Measurements from ENCODE around the gene TPX2.

Gene TPX2

GRCh38 chr20:31713312-31714273 lies 25.5 kb upstream of the TPX2 start:
- H3K27me3 Mint-ChIP-seq = no peaks in the 10 kb centered on the region
- H3K27ac Mint-ChIP-seq = peak overlapping the region; percentile 88
- H3K4me3 Mint-ChIP-seq = peak overlapping the region; percentile 55
- ATAC-seq = no peak
- no peaks in the 10 kb centered on the region for H3K9me3 Mint-ChIP-seq
- H3K36me3 Mint-ChIP-seq = peaks cover 78% of the 10 kb centered on the region
- H3K4me1 Mint-ChIP-seq = peaks cover 90% of the 10 kb centered on the region

DNA sequence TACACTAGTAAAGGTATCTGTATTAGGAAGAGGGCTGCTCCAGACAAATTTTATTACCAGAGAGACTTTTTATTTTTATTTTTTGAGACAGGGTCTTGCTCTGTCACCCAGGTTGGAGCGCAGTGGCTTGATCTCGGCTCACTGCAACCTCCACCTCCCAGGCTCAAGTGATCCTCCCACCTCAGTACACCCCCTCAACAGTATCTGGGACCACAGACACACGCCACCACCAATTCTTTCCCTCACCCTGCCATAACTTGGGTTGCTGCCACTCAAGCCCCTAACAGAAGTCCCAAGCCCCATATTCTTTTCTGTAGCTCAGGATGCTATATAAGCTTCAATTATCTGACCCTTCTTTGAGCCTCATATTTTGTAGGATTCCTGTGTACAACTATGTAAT lies 23.3 kb upstream of the TPX2 start:
- peak overlapping the region; percentile 88 for H3K27ac Mint-ChIP-seq
- H3K4me1 Mint-ChIP-seq = peaks cover 93% of the 10 kb centered on the region
- H3K4me3 Mint-ChIP-seq = peak overlapping the region; percentile 99
- H3K36me3 Mint-ChIP-seq = peaks cover 86% of the 10 kb centered on the region
- H3K9me3 Mint-ChIP-seq = no peaks in the 10 kb centered on the region
- no peaks in the 10 kb centered on the region for H3K27me3 Mint-ChIP-seq
- ATAC-seq = no peak

DNA sequence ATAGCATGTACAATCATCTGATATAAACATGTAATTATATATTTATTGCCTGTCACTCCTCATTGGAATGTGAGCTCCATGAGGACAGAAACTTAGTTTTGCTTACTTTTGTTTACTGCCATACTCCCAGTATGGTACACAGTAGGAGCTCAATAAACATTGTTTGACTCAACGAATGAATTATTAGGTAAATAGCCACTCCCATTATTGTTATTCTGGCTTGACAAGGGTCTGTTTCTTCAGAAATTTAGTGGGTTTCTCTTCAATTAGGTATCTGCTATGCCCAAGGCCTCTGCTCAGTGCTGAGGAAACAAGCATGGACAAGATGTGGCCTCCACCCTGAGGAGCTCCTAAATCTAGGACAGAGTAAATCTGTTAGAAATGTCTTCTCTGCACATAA lies 22.7 kb upstream of the TPX2 start:
- Mint-ChIP-seq H3K27me3 (no peaks in the 10 kb centered on the region), H3K36me3 (peaks cover 86% of the 10 kb centered on the region), H3K9me3 (no peaks in the 10 kb centered on the region), H3K4me1 (peaks cover 93% of the 10 kb centered on the region), H3K27ac (peak overlapping the region; percentile 88), H3K4me3 (peak overlapping the region; percentile 99)
- no peak for ATAC-seq

DNA sequence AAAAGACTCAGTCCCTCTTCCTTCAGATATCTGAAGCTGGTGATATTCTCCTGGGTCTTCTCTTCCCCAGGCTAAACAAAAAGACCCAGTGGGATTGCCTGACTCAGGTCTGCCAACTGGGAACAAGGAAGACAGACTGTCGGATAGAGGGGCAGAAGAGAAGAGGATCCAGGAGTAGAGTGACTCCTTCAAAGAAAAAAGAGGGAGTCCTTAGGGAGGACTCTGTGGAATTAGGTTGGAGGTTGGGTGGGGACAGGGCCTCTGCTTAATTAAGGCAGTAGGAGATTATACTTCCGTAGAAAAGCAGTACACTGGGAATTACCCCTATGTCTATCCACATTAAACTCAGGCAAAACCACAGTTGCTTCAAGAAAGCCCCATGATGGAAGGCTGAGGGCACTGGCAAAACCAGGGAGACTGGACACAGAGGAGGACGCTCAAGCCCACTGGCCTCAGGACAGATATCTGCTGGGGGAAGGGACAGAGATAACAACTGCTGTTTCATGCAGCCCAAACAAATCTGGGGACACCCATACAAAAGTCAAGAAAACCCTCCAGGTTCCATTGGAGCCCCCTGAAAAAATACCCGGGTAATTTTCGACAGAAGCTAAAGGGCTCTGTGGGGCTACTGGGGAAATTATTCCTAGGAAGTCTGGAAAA lies 22.1 kb upstream of the TPX2 start:
- Mint-ChIP-seq H3K4me1 (peaks cover 93% of the 10 kb centered on the region), H3K27me3 (no peaks in the 10 kb centered on the region), H3K4me3 (peak overlapping the region; percentile 99), H3K9me3 (no peaks in the 10 kb centered on the region), H3K36me3 (peaks cover 90% of the 10 kb centered on the region), H3K27ac (peak overlapping the region; percentile 88)
- ATAC-seq = peak; percentile 62

GRCh38 chr20:31717478-31718201 lies 21.4 kb upstream of the TPX2 start:
- Mint-ChIP-seq H3K36me3 (peaks cover 89% of the 10 kb centered on the region), H3K27ac (peak overlapping the region; percentile 88), H3K9me3 (no peaks in the 10 kb centered on the region), H3K27me3 (no peaks in the 10 kb centered on the region), H3K4me3 (peak overlapping the region; percentile 99), H3K4me1 (peaks cover 89% of the 10 kb centered on the region)
- ATAC-seq = peak; percentile 90

- Mint-ChIP-seq H3K27me3 (no peaks in the 10 kb centered on the region), H3K9me3 (no peaks in the 10 kb centered on the region), H3K4me3 (peak overlapping the region; percentile 99), H3K27ac (peak overlapping the region; percentile 99), H3K4me1 (peaks cover 74% of the 10 kb centered on the region), H3K36me3 (peaks cover 75% of the 10 kb centered on the region)
- no peak for ATAC-seq
These were observed 20.0 kb upstream of the TPX2 start for GRCh38 chr20:31718952-31719643.

- Mint-ChIP-seq H3K27ac (peak overlapping the region; percentile 99), H3K27me3 (no peaks in the 10 kb centered on the region), H3K4me3 (peak overlapping the region; percentile 99), H3K36me3 (peaks cover 68% of the 10 kb centered on the region), H3K4me1 (peaks cover 66% of the 10 kb centered on the region), H3K9me3 (no peaks in the 10 kb centered on the region)
- ATAC-seq = no peak
These were observed 19.2 kb upstream of the TPX2 start for GRCh38 chr20:31719644-31720485.

- Mint-ChIP-seq H3K36me3 (peaks cover 59% of the 10 kb centered on the region), H3K27ac (peak overlapping the region; percentile 99), H3K4me3 (peak overlapping the region; percentile 99), H3K4me1 (peaks cover 58% of the 10 kb centered on the region), H3K27me3 (no peaks in the 10 kb centered on the region), H3K9me3 (no peaks in the 10 kb centered on the region)
- no peak for ATAC-seq
These were observed 18.3 kb upstream of the TPX2 start for GRCh38 chr20:31720486-31721407.

DNA sequence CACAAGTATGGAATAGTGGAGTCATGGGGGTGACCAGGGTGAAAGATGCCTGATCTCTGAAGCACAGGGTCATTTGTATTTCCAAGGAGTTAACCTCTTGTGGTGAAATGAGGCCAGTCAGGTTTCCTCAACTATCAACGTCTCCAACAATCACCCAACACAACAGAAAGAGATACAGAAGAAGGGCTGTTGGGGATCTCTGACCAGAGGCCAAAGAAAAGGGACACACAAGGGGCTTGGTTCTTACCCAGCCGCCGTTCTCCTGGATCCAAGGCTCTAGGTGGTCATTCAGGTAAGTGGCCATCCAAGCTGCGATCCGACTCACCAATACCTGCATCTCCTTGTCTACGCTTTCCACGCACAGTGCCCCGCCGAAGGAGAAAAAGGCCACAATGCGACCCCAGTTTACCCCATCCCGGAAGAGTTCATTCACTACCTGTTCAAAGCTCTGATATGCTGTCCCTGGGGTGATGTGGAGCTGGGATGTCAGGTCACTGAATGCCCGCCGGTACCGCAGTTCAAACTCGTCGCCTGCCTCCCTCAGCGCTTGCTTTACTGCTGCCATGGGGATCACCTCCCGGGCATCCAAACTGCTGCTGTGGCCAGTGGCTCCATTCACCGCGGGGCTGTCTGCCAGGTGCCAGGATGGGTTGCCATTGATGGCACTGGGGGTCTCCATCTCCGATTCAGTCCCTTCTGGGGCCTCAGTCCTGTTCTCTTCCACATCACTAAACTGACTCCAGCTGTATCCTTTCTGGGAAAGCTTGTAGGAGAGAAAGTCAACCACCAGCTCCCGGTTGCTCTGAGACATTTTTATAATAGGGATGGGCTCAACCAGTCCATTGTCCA lies 17.5 kb upstream of the TPX2 start:
- peaks cover 50% of the 10 kb centered on the region for H3K36me3 Mint-ChIP-seq
- peak overlapping the region; percentile 99 for H3K27ac Mint-ChIP-seq
- peaks cover 49% of the 10 kb centered on the region for H3K4me1 Mint-ChIP-seq
- ATAC-seq = no peak
- no peaks in the 10 kb centered on the region for H3K27me3 Mint-ChIP-seq
- peak overlapping the region; percentile 99 for H3K4me3 Mint-ChIP-seq
- no peaks in the 10 kb centered on the region for H3K9me3 Mint-ChIP-seq

- peak within 1 kb of the TSS; percentile 99 for H3K27ac Mint-ChIP-seq
- ATAC-seq = peak; percentile 55
- peak within 1 kb of the TSS; percentile 99 for H3K4me3 Mint-ChIP-seq
- peaks cover 45% of the 10 kb centered on the region for H3K36me3 Mint-ChIP-seq
- H3K4me1 Mint-ChIP-seq = peaks cover 40% of the 10 kb centered on the region
- H3K27me3 Mint-ChIP-seq = no peaks in the 10 kb centered on the region
- H3K9me3 Mint-ChIP-seq = no peaks in the 10 kb centered on the region
These were observed 16.6 kb upstream of the TPX2 start, which contains the start of gene BCL2L1 for GRCh38 chr20:31722257-31723068. Gene BCL2L1, minus strand, starts transcription at chr20:31722868. Its CDS starts 650 bp downstream, at chr20:31722218.

- H3K27ac Mint-ChIP-seq = peak overlapping the region; percentile 99
- H3K36me3 Mint-ChIP-seq = peaks cover 40% of the 10 kb centered on the region
- H3K4me3 Mint-ChIP-seq = peak overlapping the region; percentile 99
- no peaks in the 10 kb centered on the region for H3K9me3 Mint-ChIP-seq
- H3K27me3 Mint-ChIP-seq = no peaks in the 10 kb centered on the region
- ATAC-seq = no peak
- H3K4me1 Mint-ChIP-seq = peaks cover 35% of the 10 kb centered on the region
These were observed 16.1 kb upstream of the TPX2 start for GRCh38 chr20:31723069-31723318.
